Measurements from ENCODE around the gene PTPN14. TPM values are rescaled to one million over a fixed set of nuclear protein-coding genes. Genes with fewer than 3 reads are reported as not detected.

PTPN14 gene
- total RNA-seq, 1 experiment from 2014 or later: 37.5 TPM

- intact Hi-C loops (cut with micrococcal nuclease): no loop called here
- no TSS peak for BruUV-seq (replicated peaks)
- ATAC-seq: no peak
- ChIA-PET CTCF (no interaction called here), POLR2A (no interaction called here), RAD21 (ENCODE audit: low non-redundant PET in 1 of 2, low total read pairs in 2 of 2, uncharacterized antibody in 2 of 2, unreplicated experiment in 2 of 2) (no interaction called here)
- TF ChIP-seq ATF3 (IDR thresholded peaks at IDR 0.05): no peak
- Histone ChIP-seq H3K4me2 (ENCODE audit: low read length) (no peak overlapping the region), H3K4me3 (replicated peaks in 1 of 2; ENCODE audit: low read depth in 1 of 2, low read length in 2 of 2) (no peak overlapping the region), H3K79me2 (ENCODE audit: insufficient read depth, low read length) (no peaks in the 10 kb centered on the region), H4K20me1 (ENCODE audit: insufficient read depth) (no peaks in the 10 kb centered on the region), H3K9me3 (ENCODE audit: control insufficient read depth in 1 of 2, insufficient read depth in 1 of 2, low read depth in 1 of 2, low read length in 2 of 2) (no peaks in the 10 kb centered on the region), H3K4me1 (ENCODE audit: control insufficient read depth in 1 of 2, insufficient read depth in 2 of 2, low read length in 2 of 2) (no peaks in the 10 kb centered on the region), H3K36me3 (ENCODE audit: control insufficient read depth in 1 of 2, insufficient read depth in 2 of 2, low read length in 2 of 2) (peaks cover 2 to 3% of the 10 kb centered on the region in 2 experiments; a peak in 1 of 4 replicates), H3K9me2 (ENCODE audit: insufficient read depth) (no peaks in the 10 kb centered on the region), H2AFZ (ENCODE audit: low read depth, low read length, poor library complexity, severe bottlenecking) (no peak overlapping the region), H3K9ac (ENCODE audit: low read length) (no peak overlapping the region), H3K27ac (ENCODE audit: low read depth, low read length) (no peak overlapping the region), H3K27me3 (ENCODE audit: insufficient read depth, low read length) (no peaks in the 10 kb centered on the region)
- DNase-seq (ENCODE audit: low read depth, low spot score): no peak
These were observed 208.9 kb downstream of the PTPN14 start for GRCh38 chr1:214342525-214342924.

GRCh38 chr1:214341932-214342331 lies 209.5 kb downstream of the PTPN14 start:
- H2AFZ ChIP-seq (ENCODE audit: low read depth, low read length, poor library complexity, severe bottlenecking): no peak overlapping the region
- no peak overlapping the region for H3K27ac ChIP-seq (ENCODE audit: low read depth, low read length)
- intact Hi-C loops (cut with micrococcal nuclease): no loop called here
- TF ChIP-seq POLR2A (IDR thresholded peaks at IDR 0.05; ENCODE audit: borderline replicate concordance, extremely low read depth, insufficient read depth, insufficient read length) (no peak), EZH2 (IDR thresholded peaks at IDR 0.05) (no peak), ZFX (IDR thresholded peaks at IDR 0.05) (no peak), CTCF (IDR thresholded peaks at IDR 0.05 in 2 of 3, conservative IDR thresholded peaks at IDR 0.05 in 1 of 3; ENCODE audit: borderline replicate concordance in 1 of 3, insufficient read depth in 1 of 3, low read depth in 2 of 3, low read length in 2 of 3) (no peak), CEBPB (IDR thresholded peaks at IDR 0.05; ENCODE audit: low read depth) (no peak)
- no peaks in the 10 kb centered on the region for H3K9me3 ChIP-seq (ENCODE audit: control insufficient read depth in 1 of 2, insufficient read depth in 1 of 2, low read depth in 1 of 2, low read length in 2 of 2)
- H3K9me2 ChIP-seq (ENCODE audit: insufficient read depth): no peaks in the 10 kb centered on the region
- DNase-seq (ENCODE audit: low read depth, low spot score) (no peak), ATAC-seq (no peak)
- CTCF ChIA-PET: interaction anchor here (2.6 kb wide), 1 partner anchor 11 kb away, joined by 10 read pairs; no protein-coding TSS in a partner anchor
- H3K79me2 ChIP-seq (ENCODE audit: insufficient read depth, low read length): no peaks in the 10 kb centered on the region
- RAD21 ChIA-PET (ENCODE audit: low non-redundant PET in 1 of 2, low total read pairs in 2 of 2, uncharacterized antibody in 2 of 2, unreplicated experiment in 2 of 2): no interaction called here
- H3K36me3 ChIP-seq (ENCODE audit: control insufficient read depth in 1 of 2, insufficient read depth in 2 of 2, low read length in 2 of 2): peaks cover 0 to 3% of the 10 kb centered on the region in 2 experiments; a peak in 1 of 4 replicates
- POLR2A ChIA-PET: no interaction called here
- H3K4me1 ChIP-seq (ENCODE audit: control insufficient read depth in 1 of 2, insufficient read depth in 2 of 2, low read length in 2 of 2): no peaks in the 10 kb centered on the region
- H4K20me1 ChIP-seq (ENCODE audit: insufficient read depth): no peaks in the 10 kb centered on the region
- H3K4me2 ChIP-seq (ENCODE audit: low read length): no peak overlapping the region
- no peaks in the 10 kb centered on the region for H3K27me3 ChIP-seq (ENCODE audit: insufficient read depth, low read length)
- no peak overlapping the region for H3K4me3 ChIP-seq (replicated peaks in 1 of 2; ENCODE audit: low read depth in 1 of 2, low read length in 2 of 2)
- H3K9ac ChIP-seq (ENCODE audit: low read length): no peak overlapping the region
- BruUV-seq (replicated peaks): no TSS peak
